Measurements from ENCODE around the gene ACOX3. TPM values are rescaled to one million over a fixed set of nuclear protein-coding genes. Genes with fewer than 3 reads are reported as not detected.

Gene ACOX3
- total and polyA plus RNA-seq, 10 of the 15 experiments (the other 5 are each of a cell fraction or from before 2014, with no cell fraction given) = 2.0 to 24.5 (median 14.0) TPM

GRCh38 chr4:8379771-8380170, 60.8 kb downstream of the ACOX3 start:
- CTCF ChIA-PET = no interaction called here
- POLR2A ChIA-PET = no interaction called here

More at GRCh38 chr4:8379771-8380170, 60.8 kb downstream of the ACOX3 start:
- Histone ChIP-seq H3K4me1 (ENCODE audit: control insufficient read depth, insufficient read depth, low read length) (peaks cover 5% of the 10 kb centered on the region; the same call in 1 of the 2 replicates), H3K4me2 (ENCODE audit: control insufficient read depth, insufficient read depth) (no peak overlapping the region), H2AFZ (ENCODE audit: control insufficient read depth, low read depth, low read length) (no peak overlapping the region), H3K27me3 (replicated peaks in 1 of 2; ENCODE audit: control insufficient read depth in 2 of 2, insufficient read depth in 2 of 2, low read length in 1 of 2) (no peaks in the 10 kb centered on the region), H4K20me1 (ENCODE audit: control insufficient read depth, insufficient read depth) (no peaks in the 10 kb centered on the region), H3K79me2 (ENCODE audit: control insufficient read depth, insufficient read depth, low read length) (no peaks in the 10 kb centered on the region), H3K9me3 (replicated peaks; ENCODE audit: control insufficient read depth, insufficient read depth, low read length) (no peaks in the 10 kb centered on the region), H3K36me3 (ENCODE audit: control insufficient read depth in 2 of 2, insufficient read depth in 2 of 2, low read length in 1 of 2) (no peaks in the 10 kb centered on the region), H3K4me3 (no peak overlapping the region), H3K9ac (ENCODE audit: control insufficient read depth, insufficient read depth, low read length) (no peak overlapping the region), H3K27ac (ENCODE audit: control insufficient read depth, insufficient read depth) (no peak overlapping the region)
- TF ChIP-seq NFYA (IDR thresholded peaks at IDR 0.05; ENCODE audit: borderline replicate concordance, low read depth, low read length) (no peak), TCF7 (IDR thresholded peaks at IDR 0.05; ENCODE audit: borderline replicate concordance) (no peak), FOS (IDR thresholded peaks at IDR 0.05; ENCODE audit: borderline replicate concordance, extremely low read depth, insufficient read length) (no peak), JUND (IDR thresholded peaks at IDR 0.05; ENCODE audit: low read depth, low read length) (no peak), YY1 (IDR thresholded peaks at IDR 0.05; ENCODE audit: low read depth, low read length) (no peak), ATF7 (IDR thresholded peaks at IDR 0.05; ENCODE audit: low read depth) (no peak), WRNIP1 (IDR thresholded peaks at IDR 0.05; ENCODE audit: borderline replicate concordance, low read depth, low read length) (no peak), TAF1 (IDR thresholded peaks at IDR 0.05; ENCODE audit: borderline replicate concordance, low read depth, low read length) (no peak), RBBP5 (conservative IDR thresholded peaks at IDR 0.05) (no peak), IRF4 (IDR thresholded peaks at IDR 0.05; ENCODE audit: low read depth, low read length) (no peak), LARP7 (IDR thresholded peaks at IDR 0.05) (no peak), ATF3 (IDR thresholded peaks at IDR 0.05; ENCODE audit: borderline replicate concordance, extremely low read depth, low read depth, low read length) (no peak), BMI1 (IDR thresholded peaks at IDR 0.05; ENCODE audit: borderline replicate concordance) (no peak), SPI1 (IDR thresholded peaks at IDR 0.05; ENCODE audit: borderline replicate concordance, insufficient read depth, low read depth, low read length) (no peak), NFIC (IDR thresholded peaks at IDR 0.05; ENCODE audit: low read depth, low read length) (no peak), POU2F2 (IDR thresholded peaks at IDR 0.05; ENCODE audit: borderline replicate concordance, low read depth, low read length) (no peak), STAT3 (IDR thresholded peaks at IDR 0.05; ENCODE audit: low read depth, low read length) (no peak), CBX5 (IDR thresholded peaks at IDR 0.05; ENCODE audit: low read depth) (no peak)
- TF ChIP-seq, protein P1, sequence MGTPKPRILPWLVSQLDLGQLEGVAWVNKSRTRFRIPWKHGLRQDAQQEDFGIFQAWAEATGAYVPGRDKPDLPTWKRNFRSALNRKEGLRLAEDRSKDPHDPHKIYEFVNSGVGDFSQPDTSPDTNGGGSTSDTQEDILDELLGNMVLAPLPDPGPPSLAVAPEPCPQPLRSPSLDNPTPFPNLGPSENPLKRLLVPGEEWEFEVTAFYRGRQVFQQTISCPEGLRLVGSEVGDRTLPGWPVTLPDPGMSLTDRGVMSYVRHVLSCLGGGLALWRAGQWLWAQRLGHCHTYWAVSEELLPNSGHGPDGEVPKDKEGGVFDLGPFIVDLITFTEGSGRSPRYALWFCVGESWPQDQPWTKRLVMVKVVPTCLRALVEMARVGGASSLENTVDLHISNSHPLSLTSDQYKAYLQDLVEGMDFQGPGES (IDR thresholded peaks at IDR 0.05) = no peak
- FAIRE-seq (no peak), ATAC-seq (no peak), DNase-seq (ENCODE audit: low read depth, low spot score) (no peak)
- intact Hi-C loops (cut with micrococcal nuclease; ENCODE audit: unreplicated experiment) = no loop called here
- ChIA-PET SMC1A (ENCODE audit: uncharacterized antibody, unreplicated experiment) (no interaction called here), RAD21 (ENCODE audit: unreplicated experiment) (interaction anchor here (0.7 kb wide), 1 partner anchor 415 kb away, joined by 3 read pairs; no protein-coding TSS in a partner anchor)
- in situ Hi-C loops (cut with MboI) = no loop called here
- 91% methylated on average over 6 of the region's 6 CpGs for WGBS (ENCODE audit: insufficient coverage, insufficient replicate concordance, low lambda C conversion rate, missing lambda C conversion rate)
- BruUV-seq (replicated peaks) = no TSS peak
